ENCODE results near the gene KDM2B.

The KDM2B gene

DNA sequence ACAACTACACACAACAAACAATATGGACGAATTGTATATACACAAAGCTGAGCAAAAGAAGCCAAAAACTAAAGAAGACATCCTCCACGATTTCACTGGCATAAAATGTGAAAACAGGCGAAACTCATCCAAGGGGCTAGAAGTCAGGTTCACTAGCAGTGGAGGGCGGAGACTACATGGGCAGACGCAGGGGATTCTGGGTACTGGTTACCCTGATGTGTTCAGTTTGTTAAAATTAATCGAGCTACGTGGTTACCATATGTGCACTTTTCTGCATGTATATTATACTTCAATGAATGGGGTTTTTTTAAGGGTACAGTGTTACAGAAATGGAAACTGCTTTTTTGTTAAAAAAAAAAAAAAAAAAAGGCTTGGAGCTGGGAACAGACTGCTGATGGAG, 12.3 kb downstream of the KDM2B start:
- Histone ChIP-seq H3K4me3 (ENCODE audit: low read length in 2 of 2) (no peak overlapping the region), H3K4me2 (ENCODE audit: insufficient read depth, low read length, poor library complexity, severe bottlenecking) (no peak overlapping the region), H2BK120ac (ENCODE audit: low read depth, low read length) (no peak overlapping the region), H3K14ac (ENCODE audit: low read length) (no peak overlapping the region), H3K27me3 (ENCODE audit: control insufficient read depth in 3 of 3, insufficient read depth in 3 of 3, low read depth in 1 of 3, low read length in 3 of 3) (no peaks in the 10 kb centered on the region), H3K23ac (ENCODE audit: low read depth, low read length, poor library complexity) (no peak overlapping the region), H2BK12ac (ENCODE audit: low read length) (no peak overlapping the region), H3K79me1 (ENCODE audit: low read depth, low read length) (peaks cover 2% of the 10 kb centered on the region), H3K18ac (ENCODE audit: low read length) (no peak overlapping the region), H2BK15ac (ENCODE audit: low read length) (no peak overlapping the region), H2AFZ (ENCODE audit: low read length) (no peak overlapping the region), H4K8ac (ENCODE audit: low read depth, low read length) (no peak overlapping the region), H3K4me1 (ENCODE audit: control insufficient read depth in 2 of 2, insufficient read depth in 1 of 2, low read depth in 1 of 2, low read length in 2 of 2) (peaks cover 0 to 2% of the 10 kb centered on the region in 2 donors), H2BK5ac (ENCODE audit: low read length) (no peak overlapping the region), H3K27ac (replicated peaks; ENCODE audit: low read length) (peak overlapping the region; percentile 24), H3K36me3 (replicated peaks in 1 of 2; ENCODE audit: control insufficient read depth in 2 of 2, insufficient read depth in 2 of 2, low read length in 2 of 2) (peaks cover 15 to 59% of the 10 kb centered on the region in 2 donors), H3K9ac (ENCODE audit: low read depth, low read length, poor library complexity) (no peak overlapping the region), H4K91ac (ENCODE audit: low read depth, low read length, poor library complexity) (no peak overlapping the region), H2AK5ac (ENCODE audit: low read depth, low read length) (no peak overlapping the region), H3K4ac (ENCODE audit: low read length) (no peak overlapping the region), H3K9me3 (replicated peaks in 1 of 2; ENCODE audit: control insufficient read depth in 2 of 2, insufficient read depth in 1 of 2, low read depth in 1 of 2, low read length in 2 of 2) (peaks cover 0 to 3% of the 10 kb centered on the region in 2 donors)
- no CpG with 5 or more reads among the region's 7 CpGs for WGBS, 2 donors (ENCODE audit: extremely low coverage in 2 of 2, insufficient read length in 2 of 2, insufficient replicate concordance in 1 of 2)
- DNase-seq (ENCODE audit: low spot score): no peak

DNA sequence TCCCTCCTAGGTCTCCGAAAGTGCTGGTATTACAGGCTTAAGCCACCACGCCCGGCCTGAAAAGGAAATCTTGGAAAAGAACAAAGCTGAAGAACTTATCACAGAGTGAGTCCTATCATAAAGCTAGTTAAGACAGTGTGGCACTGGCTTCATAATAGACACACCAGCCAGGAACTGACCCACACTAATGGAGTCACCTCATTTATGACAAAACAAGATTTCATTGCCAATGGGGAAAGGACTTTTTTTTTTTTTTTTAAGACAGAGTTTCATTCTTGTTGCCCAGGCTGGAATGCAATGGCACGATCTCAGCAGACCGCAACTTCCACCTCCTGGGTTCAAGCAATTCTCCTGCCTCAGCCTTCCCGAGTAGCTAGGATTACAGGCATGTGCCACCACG, 15.7 kb downstream of the KDM2B start:
- Histone ChIP-seq H3K27me3 (ENCODE audit: control insufficient read depth in 3 of 3, insufficient read depth in 3 of 3, low read depth in 1 of 3, low read length in 3 of 3) (no peaks in the 10 kb centered on the region), H3K4me3 (ENCODE audit: low read length in 2 of 2) (no peak overlapping the region), H2BK120ac (ENCODE audit: low read depth, low read length) (no peak overlapping the region), H4K91ac (ENCODE audit: low read depth, low read length, poor library complexity) (no peak overlapping the region), H3K79me1 (ENCODE audit: low read depth, low read length) (peaks cover 6% of the 10 kb centered on the region), H2AFZ (ENCODE audit: low read length) (no peak overlapping the region), H3K9ac (ENCODE audit: low read depth, low read length, poor library complexity) (no peak overlapping the region), H2BK5ac (ENCODE audit: low read length) (no peak overlapping the region), H4K8ac (ENCODE audit: low read depth, low read length) (no peak overlapping the region), H3K4me2 (ENCODE audit: insufficient read depth, low read length, poor library complexity, severe bottlenecking) (no peak overlapping the region), H3K18ac (ENCODE audit: low read length) (no peak overlapping the region), H3K23ac (ENCODE audit: low read depth, low read length, poor library complexity) (no peak overlapping the region), H2BK12ac (ENCODE audit: low read length) (no peak overlapping the region), H2AK5ac (ENCODE audit: low read depth, low read length) (no peak overlapping the region), H3K36me3 (replicated peaks in 1 of 2; ENCODE audit: control insufficient read depth in 2 of 2, insufficient read depth in 2 of 2, low read length in 2 of 2) (peaks cover 13 to 54% of the 10 kb centered on the region in 2 donors), H3K9me3 (replicated peaks in 1 of 2; ENCODE audit: control insufficient read depth in 2 of 2, insufficient read depth in 1 of 2, low read depth in 1 of 2, low read length in 2 of 2) (no peaks in the 10 kb centered on the region), H2BK15ac (ENCODE audit: low read length) (no peak overlapping the region), H3K27ac (replicated peaks; ENCODE audit: low read length) (no peak overlapping the region), H3K14ac (ENCODE audit: low read length) (no peak overlapping the region), H3K4me1 (ENCODE audit: control insufficient read depth in 2 of 2, insufficient read depth in 1 of 2, low read depth in 1 of 2, low read length in 2 of 2) (peaks cover 0 to 2% of the 10 kb centered on the region in 2 donors), H3K4ac (ENCODE audit: low read length) (no peak overlapping the region)
- no CpG with 5 or more reads among the region's 7 CpGs for WGBS, 2 donors (ENCODE audit: extremely low coverage in 2 of 2, insufficient read length in 2 of 2, insufficient replicate concordance in 1 of 2)
- DNase-seq (ENCODE audit: low spot score): no peak

DNA sequence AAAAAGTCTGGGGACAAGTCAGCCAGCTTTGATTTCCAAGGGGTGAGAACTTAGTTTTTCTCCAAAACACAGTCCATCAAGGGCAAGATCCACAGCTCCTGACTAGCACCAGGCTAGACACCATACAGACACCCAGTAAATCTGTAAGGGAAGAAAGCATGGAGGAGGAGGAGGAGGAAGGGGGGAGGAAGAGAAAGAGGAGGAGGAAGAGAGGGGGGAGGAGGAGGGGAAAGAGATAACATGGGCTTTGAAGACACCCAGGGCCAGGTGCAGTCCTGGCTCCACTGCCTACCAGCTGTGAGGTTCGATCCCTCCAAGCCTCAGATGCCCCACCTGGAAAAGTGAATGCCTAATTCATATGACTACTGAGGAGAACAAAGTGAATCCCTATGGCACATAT, 18.3 kb downstream of the KDM2B start:
- H2BK15ac ChIP-seq (ENCODE audit: low read length): no peak overlapping the region
- no peaks in the 10 kb centered on the region for H3K4me1 ChIP-seq (ENCODE audit: control insufficient read depth in 2 of 2, insufficient read depth in 1 of 2, low read depth in 1 of 2, low read length in 2 of 2)
- peaks cover 18 to 54% of the 10 kb centered on the region in 2 donors for H3K36me3 ChIP-seq (replicated peaks in 1 of 2; ENCODE audit: control insufficient read depth in 2 of 2, insufficient read depth in 2 of 2, low read length in 2 of 2)

DNA sequence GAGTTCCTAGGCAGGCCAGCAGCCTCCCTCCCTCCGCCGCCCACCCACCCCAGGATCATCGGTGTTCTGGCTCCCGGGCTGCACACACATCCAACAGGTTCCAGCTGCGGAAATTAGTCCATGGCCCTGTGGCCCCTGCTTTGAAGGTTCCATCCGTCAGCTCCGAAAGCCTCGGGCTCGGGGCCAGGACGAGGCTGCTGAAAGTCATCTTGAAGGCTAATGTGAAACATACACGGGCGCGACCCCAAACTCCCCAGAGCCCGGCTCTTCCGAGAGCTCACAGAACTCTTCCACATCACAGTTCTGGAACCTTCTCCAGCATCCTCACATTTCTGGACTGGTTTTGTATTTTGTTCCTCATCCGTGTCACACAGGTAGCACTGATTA, 19.8 kb downstream of the KDM2B start:
- Histone ChIP-seq H3K27me3 (ENCODE audit: control insufficient read depth in 3 of 3, insufficient read depth in 3 of 3, low read depth in 1 of 3, low read length in 3 of 3) (no peaks in the 10 kb centered on the region), H3K79me1 (ENCODE audit: low read depth, low read length) (peaks cover 6% of the 10 kb centered on the region), H3K4ac (ENCODE audit: low read length) (no peak overlapping the region), H2BK5ac (ENCODE audit: low read length) (peak overlapping the region; percentile 59), H4K91ac (ENCODE audit: low read depth, low read length, poor library complexity) (no peak overlapping the region), H3K4me1 (ENCODE audit: control insufficient read depth in 2 of 2, insufficient read depth in 1 of 2, low read depth in 1 of 2, low read length in 2 of 2) (no peaks in the 10 kb centered on the region), H2AK5ac (ENCODE audit: low read depth, low read length) (no peak overlapping the region), H2AFZ (ENCODE audit: low read length) (no peak overlapping the region), H3K23ac (ENCODE audit: low read depth, low read length, poor library complexity) (no peak overlapping the region), H4K8ac (ENCODE audit: low read depth, low read length) (no peak overlapping the region), H3K27ac (replicated peaks; ENCODE audit: low read length) (no peak overlapping the region), H3K4me2 (ENCODE audit: insufficient read depth, low read length, poor library complexity, severe bottlenecking) (no peak overlapping the region), H2BK12ac (ENCODE audit: low read length) (no peak overlapping the region), H3K9ac (ENCODE audit: low read depth, low read length, poor library complexity) (peak overlapping the region; percentile 39), H3K36me3 (replicated peaks in 1 of 2; ENCODE audit: control insufficient read depth in 2 of 2, insufficient read depth in 2 of 2, low read length in 2 of 2) (peaks cover 18 to 55% of the 10 kb centered on the region in 2 donors), H2BK15ac (ENCODE audit: low read length) (no peak overlapping the region), H3K18ac (ENCODE audit: low read length) (no peak overlapping the region), H2BK120ac (ENCODE audit: low read depth, low read length) (no peak overlapping the region), H3K14ac (ENCODE audit: low read length) (no peak overlapping the region), H3K4me3 (ENCODE audit: low read length in 2 of 2) (no peak overlapping the region), H3K9me3 (replicated peaks in 1 of 2; ENCODE audit: control insufficient read depth in 2 of 2, insufficient read depth in 1 of 2, low read depth in 1 of 2, low read length in 2 of 2) (peaks cover 0 to 2% of the 10 kb centered on the region in 2 donors)
- DNase-seq (ENCODE audit: low spot score): no peak
- WGBS, 2 donors (ENCODE audit: extremely low coverage in 2 of 2, insufficient read length in 2 of 2, insufficient replicate concordance in 1 of 2): no CpG with 5 or more reads among the region's 16 CpGs

More for the DNA sequence above, 18.3 kb downstream of the KDM2B start:
- H3K18ac ChIP-seq (ENCODE audit: low read length): no peak overlapping the region
- no peak overlapping the region for H3K4me2 ChIP-seq (ENCODE audit: insufficient read depth, low read length, poor library complexity, severe bottlenecking)
- H3K4me3 ChIP-seq (ENCODE audit: low read length in 2 of 2): no peak overlapping the region
- DNase-seq (ENCODE audit: low spot score): no peak
- no peak overlapping the region for H3K4ac ChIP-seq (ENCODE audit: low read length)
- peaks cover 6% of the 10 kb centered on the region for H3K79me1 ChIP-seq (ENCODE audit: low read depth, low read length)
- H2BK5ac ChIP-seq (ENCODE audit: low read length): no peak overlapping the region
- no peak overlapping the region for H2BK120ac ChIP-seq (ENCODE audit: low read depth, low read length)
- no peak overlapping the region for H4K8ac ChIP-seq (ENCODE audit: low read depth, low read length)
- H3K27ac ChIP-seq (replicated peaks; ENCODE audit: low read length): no peak overlapping the region
- H2BK12ac ChIP-seq (ENCODE audit: low read length): no peak overlapping the region
- no peak overlapping the region for H3K23ac ChIP-seq (ENCODE audit: low read depth, low read length, poor library complexity)
- H3K9me3 ChIP-seq (replicated peaks in 1 of 2; ENCODE audit: control insufficient read depth in 2 of 2, insufficient read depth in 1 of 2, low read depth in 1 of 2, low read length in 2 of 2): peaks cover 0 to 2% of the 10 kb centered on the region in 2 donors
- no peak overlapping the region for H2AK5ac ChIP-seq (ENCODE audit: low read depth, low read length)
- H4K91ac ChIP-seq (ENCODE audit: low read depth, low read length, poor library complexity): no peak overlapping the region
- H3K9ac ChIP-seq (ENCODE audit: low read depth, low read length, poor library complexity): no peak overlapping the region
- no peaks in the 10 kb centered on the region for H3K27me3 ChIP-seq (ENCODE audit: control insufficient read depth in 3 of 3, insufficient read depth in 3 of 3, low read depth in 1 of 3, low read length in 3 of 3)
- no CpG with 5 or more reads among the region's 1 CpG for WGBS, 2 donors (ENCODE audit: extremely low coverage in 2 of 2, insufficient read length in 2 of 2, insufficient replicate concordance in 1 of 2)
- no peak overlapping the region for H3K14ac ChIP-seq (ENCODE audit: low read length)
- no peak overlapping the region for H2AFZ ChIP-seq (ENCODE audit: low read length)

Measured in neuronal stem cell (in vitro differentiated cells).